SU-DHL-6 (cell line): Measurements from ENCODE around the gene NR2F6.
A peak's percentile ranks its signal among the peaks of the same experiment; 100 is the strongest.

Experiments used
- H2AFZ ChIP-seq: fragments of 200-600 bp; sonication (generic); 2 replicates; pipeline ENCODE4 v1.6.1; 2014; ENCODE audit warnings: low read depth, mild to moderate bottlenecking, moderate library complexity, mixed read lengths, antibody characterized with exemption, low read length; ENCODE audit not compliant: severe bottlenecking
- H3F3A ChIP-seq: fragments of 200-600 bp; shearing (Covaris generic); 2 replicates; pipeline ENCODE4 v1.6.0; 2016; ENCODE audit warnings: antibody characterized with exemption, mild to moderate bottlenecking; ENCODE audit not compliant: insufficient read depth
- H3K27ac ChIP-seq: fragments of 200-600 bp; sonication (generic); 2 replicates; pipeline ENCODE4 v1.5.1; 2016; ENCODE audit warnings: low read depth, mild to moderate bottlenecking, low read length, moderate library complexity, mixed read lengths
- H3K27me3 ChIP-seq: fragments of 200-600 bp; sonication (generic), shearing (Covaris generic); 2 replicates; pipeline ENCODE4 v1.6.0; 2014; ENCODE audit warnings: mild to moderate bottlenecking, low read length
- H3K36me3 ChIP-seq: fragments of 200-600 bp; sonication (generic); 2 replicates; pipeline ENCODE4 v1.6.1; 2014; ENCODE audit warnings: mild to moderate bottlenecking, low read length, mixed read lengths
- H3K4me2 ChIP-seq: fragments of 300-600, 200-600 bp; shearing (Covaris generic), sonication (generic); 2 replicates; pipeline ENCODE4 v1.6.0; 2014; ENCODE audit warnings: low read length, low read depth, mild to moderate bottlenecking; ENCODE audit not compliant: poor library complexity, severe bottlenecking
- H3K4me3 ChIP-seq: fragments of 200-600 bp; sonication (generic); 2 replicates; pipeline ENCODE4 v1.5.1; 2014; ENCODE audit warnings: antibody characterized with exemption, low read length, mild to moderate bottlenecking, mixed read lengths; ENCODE audit not compliant: insufficient read depth, poor library complexity, severe bottlenecking
- H3K79me2 ChIP-seq: fragments of 200-600 bp; sonication (generic); 2 replicates; pipeline ENCODE4 v1.6.1; 2014; ENCODE audit warnings: mild to moderate bottlenecking, low read length, moderate library complexity; ENCODE audit not compliant: insufficient read depth
- H3K9ac ChIP-seq: fragments of 200-600 bp; sonication (generic); 2 replicates; pipeline ENCODE4 v1.7.0; 2014; ENCODE audit warnings: mild to moderate bottlenecking, low read length
- H3K9me2 ChIP-seq: fragments of 200-600 bp; sonication (generic); replicated peaks from 2 replicates; pipeline ENCODE4 v1.6.1; 2014; ENCODE audit warnings: low read length; ENCODE audit not compliant: insufficient read depth
- H3K9me3 ChIP-seq: fragments of 200-600 bp; sonication (generic); 2 replicates; pipeline ENCODE4 v1.6.1; 2014; ENCODE audit warnings: low read length, mixed read lengths; ENCODE audit not compliant: insufficient read depth
- H4K20me1 ChIP-seq: fragments of 200-600 bp; sonication (generic); 2 replicates; pipeline ENCODE4 v1.6.1; 2014; ENCODE audit warnings: low read depth, mild to moderate bottlenecking, antibody characterized with exemption, low read length, moderate library complexity, mixed read lengths
- EZH2phosphoT487 ChIP-seq: fragments of 200-600 bp; sonication (generic), shearing (Covaris generic); conservative IDR thresholded peaks from 2 replicates; pipeline ENCODE4 v1.6.1; 2018; ENCODE audit warnings: mild to moderate bottlenecking, antibody characterized with exemption, low read length, moderate library complexity, mixed read lengths
- TF ChIP-seq, protein P1 (sequence below): fragments of 200-600 bp; sonication (generic); IDR thresholded peaks from one replicate; pipeline ENCODE4 v1.5.1; 2017; ENCODE audit warnings: antibody characterized with exemption, mild to moderate bottlenecking, low read length, moderate library complexity; ENCODE audit not compliant: insufficient read depth, poor library complexity, severe bottlenecking

The NR2F6 gene

DNA sequence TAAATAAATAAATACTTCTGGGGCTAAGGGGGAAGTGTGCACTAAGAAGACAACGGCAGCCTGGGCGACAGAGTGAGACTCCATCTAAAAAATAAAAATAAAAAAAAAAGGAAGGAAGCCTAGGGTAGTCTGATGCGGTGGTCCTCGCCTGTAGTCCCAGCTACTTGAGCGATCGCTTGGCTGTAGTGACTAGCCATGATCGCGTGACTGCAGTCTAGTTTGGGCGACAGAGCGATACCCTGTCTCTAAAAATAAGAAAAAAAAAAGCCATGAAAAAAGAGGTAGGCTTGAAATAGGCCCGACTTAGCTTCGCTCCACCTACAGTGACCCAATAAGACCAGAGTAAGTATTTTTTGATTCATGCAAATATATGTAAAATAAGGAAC, 20.9 kb upstream of the NR2F6 start:
- no peaks in the 10 kb centered on the region for H4K20me1 ChIP-seq
- peak overlapping the region; percentile 47 for H3K4me3 ChIP-seq
- no peaks in the 10 kb centered on the region for H3K27me3 ChIP-seq
- H3K36me3 ChIP-seq: no peaks in the 10 kb centered on the region
- peaks cover 13% of the 10 kb centered on the region for H3F3A ChIP-seq
- H3K27ac ChIP-seq: peak overlapping the region; percentile 98
- peaks cover 12% of the 10 kb centered on the region; the same call in 1 of the 2 replicates for H3K79me2 ChIP-seq
- H3K9me2 ChIP-seq: no peaks in the 10 kb centered on the region
- H3K9me3 ChIP-seq: no peaks in the 10 kb centered on the region
- no peak for TF ChIP-seq EZH2phosphoT487
- TF ChIP-seq, protein P1, sequence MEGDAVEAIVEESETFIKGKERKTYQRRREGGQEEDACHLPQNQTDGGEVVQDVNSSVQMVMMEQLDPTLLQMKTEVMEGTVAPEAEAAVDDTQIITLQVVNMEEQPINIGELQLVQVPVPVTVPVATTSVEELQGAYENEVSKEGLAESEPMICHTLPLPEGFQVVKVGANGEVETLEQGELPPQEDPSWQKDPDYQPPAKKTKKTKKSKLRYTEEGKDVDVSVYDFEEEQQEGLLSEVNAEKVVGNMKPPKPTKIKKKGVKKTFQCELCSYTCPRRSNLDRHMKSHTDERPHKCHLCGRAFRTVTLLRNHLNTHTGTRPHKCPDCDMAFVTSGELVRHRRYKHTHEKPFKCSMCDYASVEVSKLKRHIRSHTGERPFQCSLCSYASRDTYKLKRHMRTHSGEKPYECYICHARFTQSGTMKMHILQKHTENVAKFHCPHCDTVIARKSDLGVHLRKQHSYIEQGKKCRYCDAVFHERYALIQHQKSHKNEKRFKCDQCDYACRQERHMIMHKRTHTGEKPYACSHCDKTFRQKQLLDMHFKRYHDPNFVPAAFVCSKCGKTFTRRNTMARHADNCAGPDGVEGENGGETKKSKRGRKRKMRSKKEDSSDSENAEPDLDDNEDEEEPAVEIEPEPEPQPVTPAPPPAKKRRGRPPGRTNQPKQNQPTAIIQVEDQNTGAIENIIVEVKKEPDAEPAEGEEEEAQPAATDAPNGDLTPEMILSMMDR: no peak
- peak overlapping the region; percentile 97 for H3K4me2 ChIP-seq
- H2AFZ ChIP-seq: peak overlapping the region; percentile 29
- peak overlapping the region; percentile 61 for H3K9ac ChIP-seq

DNA sequence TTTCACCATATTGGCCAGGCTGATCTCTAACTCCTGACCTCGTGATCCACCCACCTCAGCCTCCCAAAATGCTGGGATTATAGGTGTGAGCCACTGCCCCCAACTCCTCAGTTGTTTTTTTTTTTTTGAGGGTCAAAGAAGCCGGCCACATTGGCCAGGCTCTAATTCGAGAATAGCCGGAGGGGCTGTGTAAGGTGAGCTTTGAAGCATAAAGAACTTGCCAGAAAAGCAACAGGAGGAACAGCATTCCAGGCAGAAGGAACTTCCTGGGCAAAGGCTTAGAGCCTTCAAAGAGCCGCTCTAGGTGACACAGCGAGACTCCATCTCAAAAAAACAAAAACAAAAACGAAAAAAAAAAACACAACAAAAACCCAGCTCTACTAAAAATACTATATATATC, 20.3 kb upstream of the NR2F6 start:
- Histone ChIP-seq H3K36me3 (no peaks in the 10 kb centered on the region), H3K4me3 (peak overlapping the region; percentile 47)

DNA sequence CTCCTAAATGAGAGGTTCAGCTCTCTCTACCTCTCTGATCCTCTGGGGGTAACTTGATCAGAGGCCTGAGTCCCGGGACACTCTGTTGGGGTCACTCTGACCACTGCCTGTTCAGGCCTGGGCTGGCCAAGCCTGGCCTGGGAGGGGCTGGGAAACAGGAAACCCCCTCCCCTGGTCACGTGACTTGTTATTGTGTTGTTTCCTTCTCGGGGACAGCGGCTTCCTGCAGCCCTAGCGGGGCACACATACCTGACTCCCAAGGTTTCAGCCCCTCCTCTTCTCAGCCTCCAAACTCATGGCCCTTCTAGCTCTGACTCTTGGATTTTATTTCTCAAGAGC, 18.9 kb upstream of the NR2F6 start, which contains the start of gene USHBP1:
Gene USHBP1, minus strand, starts transcription at position 105 of the 339 bp plus-strand sequence. CDS start 446 bp downstream, outside the sequence.
- H3K4me3 ChIP-seq: no peak within 1 kb of the TSS
- H3K9me2 ChIP-seq: no peaks in the 10 kb centered on the region
- H2AFZ ChIP-seq: no peak within 1 kb of the TSS
- peaks cover 13% of the 10 kb centered on the region for H3F3A ChIP-seq
- H3K27ac ChIP-seq: peak within 1 kb of the TSS; percentile 98; the same call in 1 of the 2 replicates
- peaks cover 12% of the 10 kb centered on the region; the same call in 1 of the 2 replicates for H3K79me2 ChIP-seq
- no peaks in the 10 kb centered on the region for H3K9me3 ChIP-seq
- 0 out of 2 replicates have a peak within 1 kb of the TSS, but pooled peaks have one; percentile 18 for H3K9ac ChIP-seq
- no peaks in the 10 kb centered on the region for H3K27me3 ChIP-seq
- no peak for TF ChIP-seq EZH2phosphoT487
- TF ChIP-seq, protein P1: no peak
- H4K20me1 ChIP-seq: no peaks in the 10 kb centered on the region
- H3K36me3 ChIP-seq: no peaks in the 10 kb centered on the region
- no peak within 1 kb of the TSS for H3K4me2 ChIP-seq

More for the DNA sequence above, 20.3 kb upstream of the NR2F6 start:
- Histone ChIP-seq H3K9me3 (no peaks in the 10 kb centered on the region), H3K27me3 (no peaks in the 10 kb centered on the region), H3K79me2 (peaks cover 12% of the 10 kb centered on the region; the same call in 1 of the 2 replicates), H3K9me2 (no peaks in the 10 kb centered on the region), H3K27ac (peak overlapping the region; percentile 98), H3F3A (peaks cover 13% of the 10 kb centered on the region), H4K20me1 (no peaks in the 10 kb centered on the region), H3K9ac (peak overlapping the region; percentile 61), H3K4me2 (peak overlapping the region; percentile 97), H2AFZ (peak overlapping the region; percentile 29)
- no peak for TF ChIP-seq EZH2phosphoT487
- TF ChIP-seq, protein P1: no peak
